HCEC 1CT (cell line): ENCODE data around the gene TCF12.
A peak's percentile ranks its signal among the peaks of the same experiment; 100 is the strongest.

Source experiments
- DNase-seq: peaks from one replicate; pipeline ENCODE4 v3.0.0-alpha.2; 2017

TCF12 gene

DNA sequence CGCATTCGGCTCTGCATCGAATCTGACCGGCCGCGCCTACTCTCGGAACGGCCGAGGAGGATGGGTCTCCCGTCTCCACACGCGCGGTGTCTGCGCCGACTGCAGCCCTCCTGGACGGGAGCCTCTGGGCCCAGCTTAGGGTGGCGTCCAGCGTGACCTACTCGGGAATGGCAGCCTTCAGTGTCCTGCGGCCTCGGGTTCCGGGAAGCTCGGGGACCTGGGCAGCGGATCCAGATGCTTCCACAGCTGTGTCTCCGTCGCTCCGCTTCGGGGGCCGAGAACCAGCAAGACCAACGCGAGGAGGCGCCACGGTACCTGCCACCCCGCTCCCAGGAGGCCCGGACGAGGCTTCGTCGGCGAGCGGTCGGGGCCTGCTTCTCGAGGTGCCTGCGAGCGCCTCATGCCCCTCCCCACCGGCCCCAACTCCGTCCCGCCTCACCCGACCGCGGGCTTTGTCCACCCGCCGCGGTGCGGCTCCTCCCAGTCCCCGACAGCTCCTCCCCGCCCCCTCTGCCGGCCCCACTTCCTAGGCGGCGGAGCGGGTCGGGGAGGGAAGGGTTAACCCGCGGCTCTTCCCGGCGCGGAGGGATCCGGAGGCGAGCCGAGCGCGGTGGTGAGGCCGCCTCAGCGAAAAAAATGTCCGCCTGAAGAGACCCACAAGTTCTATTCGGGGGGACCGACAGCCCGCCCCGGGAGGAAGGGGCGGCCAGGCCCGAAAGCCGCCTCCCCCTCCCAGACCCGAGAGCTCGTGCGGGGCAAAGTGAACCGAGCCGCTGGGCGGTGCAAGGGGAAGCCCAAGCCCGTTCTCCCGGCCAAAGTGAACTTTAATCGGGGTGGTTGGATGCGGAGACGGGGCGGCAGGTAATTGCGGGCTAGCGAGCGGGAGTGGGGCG is at the start of gene TCF12:
Gene TCF12 (plus strand): TSS at position 599 of the 893 bp plus-strand sequence. CDS start 1,270 bp downstream, outside the sequence.
- peak; percentile 95 for DNase-seq

DNA sequence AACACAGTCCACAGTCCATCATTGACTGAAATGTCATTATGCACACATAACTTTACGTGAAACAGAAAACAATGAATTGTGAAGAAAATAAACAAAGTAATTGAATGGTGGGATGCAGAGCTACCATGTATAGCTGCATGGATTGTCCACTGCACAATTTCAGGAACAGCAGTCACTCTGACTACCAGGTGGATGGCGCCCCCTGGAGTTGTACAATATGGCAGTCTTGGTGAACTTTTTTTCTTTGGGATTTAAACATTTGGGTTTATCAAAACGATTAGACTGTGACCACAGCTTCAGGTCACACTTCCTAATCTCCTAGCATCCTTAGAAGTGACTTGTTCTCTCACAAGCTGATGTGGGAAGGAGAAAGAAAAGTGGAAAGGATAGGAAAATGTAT is 48.9 kb upstream of the TCF12 start:
- DNase-seq, result peak; percentile 17

DNA sequence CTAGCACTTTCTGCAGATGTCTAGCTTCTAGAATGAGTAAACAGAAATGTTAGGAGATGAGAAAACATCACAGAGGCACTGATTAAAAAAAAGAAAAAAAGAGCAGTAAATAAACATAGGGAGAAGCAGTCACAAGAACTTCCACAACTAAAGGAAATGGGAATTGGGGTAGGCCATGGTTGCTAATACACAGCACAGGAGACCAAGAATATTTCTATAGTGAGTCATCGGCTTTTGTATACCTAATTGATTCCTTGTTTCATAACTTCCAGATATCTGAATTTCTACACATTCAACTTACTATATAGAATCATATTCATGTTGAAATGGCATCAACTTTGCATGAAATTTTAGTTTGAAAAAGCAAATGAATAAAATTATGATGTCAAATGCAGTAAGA is 47.3 kb upstream of the TCF12 start:
- DNase-seq, result peak; percentile 88

DNA sequence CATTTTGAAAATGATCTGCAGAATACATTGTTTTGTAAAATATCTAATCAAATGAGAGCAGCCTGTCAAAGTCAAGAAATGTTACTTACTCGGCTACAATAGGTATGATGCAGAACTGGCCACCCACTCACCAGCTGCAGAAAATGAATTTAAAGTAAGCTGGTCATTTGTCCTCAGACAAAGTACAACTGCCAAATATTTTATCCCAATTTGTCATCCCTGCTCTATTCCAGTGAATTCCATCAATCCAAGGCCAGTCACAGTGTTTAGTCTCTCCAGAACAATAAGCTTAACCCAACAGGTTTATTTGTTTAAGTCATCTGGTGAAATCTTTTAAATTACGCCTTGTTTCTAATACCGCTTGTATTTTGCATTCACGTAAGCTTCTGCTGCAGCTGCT is 46.6 kb upstream of the TCF12 start:
- no peak for DNase-seq

DNA sequence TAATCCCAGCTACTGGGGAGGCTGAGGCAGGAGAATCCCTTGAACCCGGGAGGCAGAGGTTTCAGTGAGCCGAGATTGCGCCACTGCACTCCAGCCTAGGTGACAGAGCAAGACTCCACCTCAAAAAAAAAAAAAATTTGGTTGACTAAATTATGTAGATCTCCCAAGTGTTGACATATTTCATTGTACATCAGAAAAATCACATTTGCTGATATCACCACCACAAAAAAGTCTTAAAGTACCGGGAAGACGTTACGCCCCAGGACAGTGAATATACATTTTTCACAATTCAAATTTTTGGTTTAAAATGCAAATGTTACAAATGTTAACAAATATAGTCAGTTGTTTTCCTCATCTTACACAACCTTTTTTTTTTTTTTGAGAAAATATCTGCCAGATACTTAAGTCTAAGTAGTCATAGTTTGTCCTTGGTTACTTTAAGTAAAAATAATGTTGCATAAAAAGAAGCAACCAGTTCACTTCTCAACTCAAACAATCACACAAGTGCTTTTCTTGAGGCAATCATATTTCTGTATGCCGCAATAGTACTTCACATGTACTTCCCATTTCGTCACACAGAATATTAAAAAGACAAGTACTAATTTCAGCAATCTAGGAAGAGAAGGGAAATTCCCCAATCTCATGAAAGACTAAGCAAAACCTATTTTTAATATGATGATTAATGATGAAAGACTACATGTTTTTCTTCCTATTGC is 41.0 kb upstream of the TCF12 start:
- DNase-seq, result no peak

DNA sequence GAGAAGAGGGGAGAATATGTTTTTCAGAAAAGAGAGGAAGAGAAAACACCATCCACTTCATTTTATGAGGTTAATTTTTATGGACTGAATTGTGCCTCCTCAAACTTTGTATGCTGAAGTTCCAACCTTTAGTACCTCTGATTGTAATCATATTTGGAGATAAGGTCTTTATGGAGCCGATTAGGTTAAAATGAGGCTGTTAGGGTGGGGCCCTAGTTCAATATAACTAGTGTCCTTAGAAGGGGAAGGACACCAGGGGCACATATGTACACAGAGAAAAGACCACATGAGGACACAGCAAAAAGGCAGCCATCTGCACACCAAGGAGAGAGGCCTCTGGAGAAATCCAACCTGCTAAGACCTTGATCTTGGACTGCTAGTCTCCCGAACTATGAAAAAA is 38.9 kb upstream of the TCF12 start:
- no peak for DNase-seq

- no peak for DNase-seq
These were observed 35.4 kb upstream of the TCF12 start for GRCh38 chr15:56883088-56883487.

- DNase-seq, result no peak
These were observed 32.0 kb upstream of the TCF12 start for GRCh38 chr15:56886363-56886931.

DNA sequence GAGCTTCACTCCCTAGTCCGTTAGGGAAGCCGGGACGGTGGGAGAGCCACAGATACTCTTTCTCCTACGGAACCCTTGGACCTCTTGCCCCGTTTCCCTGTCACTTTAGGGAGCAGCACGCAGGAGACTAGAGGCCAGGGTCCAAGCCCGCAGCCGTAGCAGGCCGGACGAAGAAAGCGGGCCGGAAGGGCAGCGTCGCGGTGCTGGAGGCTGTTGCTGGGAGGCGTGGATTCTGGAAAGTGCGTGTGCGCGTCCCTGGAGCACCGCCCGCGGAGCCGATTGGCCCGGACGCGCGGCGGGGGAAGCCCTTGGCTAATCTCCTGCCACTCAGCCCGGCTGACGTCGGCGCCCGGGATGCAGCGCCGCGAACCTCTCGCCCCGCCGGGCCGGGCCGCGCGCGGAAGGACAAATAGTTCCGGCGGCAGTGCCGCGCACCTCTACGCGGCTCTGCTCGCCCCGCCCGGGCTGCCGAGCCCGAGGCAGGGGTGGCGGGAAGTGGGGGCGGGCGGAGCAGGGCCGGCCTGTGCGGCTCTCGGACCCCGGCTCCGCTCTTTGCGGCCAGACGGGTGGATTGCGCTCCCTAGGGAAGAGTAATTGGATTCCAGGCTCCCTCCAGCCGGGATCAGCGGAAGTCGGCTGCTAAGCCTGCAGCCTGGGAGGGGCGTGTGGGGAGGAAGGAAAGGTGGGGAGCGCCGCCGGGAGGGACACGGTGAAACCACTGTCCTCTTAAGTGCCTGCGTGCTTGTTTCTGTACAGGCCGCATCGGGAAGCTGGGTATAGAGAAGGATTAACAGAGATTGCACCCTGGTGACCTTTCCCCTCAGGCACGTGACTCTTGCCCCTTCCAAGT is 31.3 kb upstream of the TCF12 start:
- DNase-seq, result peak; percentile 97

DNA sequence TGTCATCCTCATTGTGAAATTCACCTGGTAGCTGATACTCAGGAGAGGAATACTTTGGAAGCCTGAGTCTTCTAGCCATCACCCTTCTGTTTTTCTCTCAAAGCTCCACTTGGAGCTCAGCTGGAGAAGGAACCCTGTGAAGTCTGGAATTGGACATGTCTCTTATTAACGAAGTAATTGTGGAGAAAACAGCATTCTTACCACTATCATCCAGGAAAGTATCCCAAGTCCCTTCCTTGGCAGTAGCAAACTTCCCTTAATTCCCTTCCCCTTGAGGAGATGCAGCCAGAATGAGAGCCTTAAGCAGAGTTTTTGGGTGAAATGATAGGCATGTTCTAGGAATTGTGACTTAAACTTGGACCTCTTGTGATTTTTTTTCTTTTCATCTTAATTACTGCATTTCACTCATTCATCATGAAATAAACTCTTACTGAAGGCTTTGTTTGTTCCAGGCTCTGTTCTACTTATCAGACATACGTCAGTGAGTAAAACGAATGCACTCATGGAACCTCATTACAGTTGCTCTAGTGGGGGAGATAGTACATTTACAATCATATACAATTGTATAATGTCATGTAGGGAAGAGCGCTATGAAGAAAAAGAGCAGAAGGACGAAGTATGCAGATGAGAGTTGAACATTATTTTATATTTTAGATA is 30.5 kb upstream of the TCF12 start:
- no peak for DNase-seq

DNA sequence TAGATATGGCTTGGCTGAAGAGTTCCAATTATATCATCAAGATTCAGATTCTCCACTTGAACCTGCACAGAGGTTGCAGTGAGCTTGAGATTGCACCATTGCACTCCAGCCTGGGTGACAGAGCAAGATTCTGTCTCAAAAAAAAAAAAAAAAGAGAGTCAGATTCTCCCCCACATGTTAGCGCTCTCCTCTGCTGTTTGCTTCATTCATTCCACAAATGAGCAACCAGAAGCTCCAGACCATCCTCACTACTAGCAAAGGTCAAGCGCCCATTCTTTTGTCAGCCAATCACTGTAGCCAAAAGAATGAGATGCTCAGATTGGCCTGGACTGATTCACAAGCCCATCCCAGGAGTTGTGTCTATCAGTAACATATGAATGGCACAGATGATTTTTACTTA is 28.4 kb upstream of the TCF12 start:
- no peak for DNase-seq

- no peak for DNase-seq
These were observed 26.5 kb upstream of the TCF12 start for GRCh38 chr15:56891852-56892440.

- no peak for DNase-seq
These were observed 25.6 kb upstream of the TCF12 start for GRCh38 chr15:56892659-56893363.

- no peak for DNase-seq
These were observed 25.1 kb upstream of the TCF12 start for GRCh38 chr15:56893364-56893678.

- no peak for DNase-seq
These were observed 23.8 kb upstream of the TCF12 start for GRCh38 chr15:56894601-56895000.

GRCh38 chr15:56901931-56902330 is 16.5 kb upstream of the TCF12 start:
- DNase-seq, result no peak

DNA sequence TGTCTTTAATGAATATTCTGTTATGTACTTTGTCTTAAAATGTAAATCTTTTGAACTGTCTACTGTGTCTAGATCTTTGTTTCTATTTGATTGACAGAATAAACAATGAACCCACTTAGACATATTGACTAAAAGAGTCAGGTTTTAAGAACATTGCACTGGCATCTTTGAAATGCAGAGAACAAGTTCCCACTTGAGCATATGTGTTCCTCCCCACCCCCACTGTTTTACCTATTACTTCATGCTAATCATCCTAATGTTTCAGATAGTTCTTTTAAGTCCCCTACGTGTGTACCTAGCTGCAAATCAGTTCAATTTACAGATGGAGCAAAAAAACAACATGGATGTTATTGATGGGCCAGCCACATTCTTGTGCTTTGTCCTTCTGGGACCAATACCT is 11.7 kb upstream of the TCF12 start:
- no peak for DNase-seq

DNA sequence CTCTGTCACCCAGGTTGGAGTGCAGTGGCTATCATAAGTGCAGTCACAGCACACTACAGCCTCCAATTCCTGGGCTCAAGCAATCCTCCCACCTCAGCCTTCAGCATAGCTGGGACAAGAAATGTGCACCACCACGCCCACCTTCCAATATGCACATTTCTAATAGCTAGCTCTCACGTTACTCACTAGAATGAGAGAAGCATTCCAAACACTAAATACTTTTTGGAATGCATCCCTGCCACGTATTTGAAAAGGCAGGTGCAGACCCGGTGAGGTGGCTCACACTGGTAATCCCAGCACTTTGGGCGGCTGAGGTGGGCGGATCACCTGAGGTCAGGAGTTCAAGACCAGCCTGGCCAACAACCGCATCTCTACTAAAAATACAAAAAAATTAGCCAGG is 7.6 kb upstream of the TCF12 start:
- DNase-seq, result no peak

GRCh38 chr15:56913241-56913640 is 5.2 kb upstream of the TCF12 start:
- no peak for DNase-seq

GRCh38 chr15:56913670-56914069 is 4.8 kb upstream of the TCF12 start:
- no peak for DNase-seq

DNA sequence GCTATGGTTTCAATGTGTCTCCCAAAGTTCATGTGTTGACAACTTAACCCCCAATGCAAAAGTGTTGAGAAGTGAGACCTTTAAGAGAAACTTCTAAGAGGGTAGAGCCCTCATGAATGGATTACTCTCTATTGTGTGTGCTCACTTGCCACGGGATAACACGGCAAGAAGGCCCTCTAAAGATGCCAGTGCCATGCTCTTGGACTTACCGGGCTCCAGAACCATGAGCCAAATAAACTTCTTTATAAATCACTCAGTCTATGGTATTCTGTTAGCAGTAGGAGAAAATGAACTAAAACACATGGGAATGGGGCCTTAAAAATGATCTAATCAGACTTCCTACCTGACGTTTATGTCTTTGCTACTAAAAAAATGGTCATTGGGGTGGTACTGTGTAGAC is 2.6 kb upstream of the TCF12 start:
- no peak for DNase-seq
